Calu3 (cell line): ENCODE measurements around the gene HSPB8. TPM values are rescaled to one million over a fixed set of nuclear protein-coding genes. Genes with fewer than 3 reads are reported as not detected.

Experiments used
- BruUV-seq: library from RNA; stranded (reverse); fragments of 400-500 nt; replicated peaks from 2 replicates; lab custom pipeline; 2021; lab: Mats Ljungman, UMichigan
- CTCF ChIA-PET: fragments of 300-600 bp; sonication (Branson Sonifier 250); formaldehyde crosslinking; loops from one replicate; lab custom pipeline; 2022; ENCODE audit warnings: antibody characterized with exemption; lab: Charles Lee
- DNase-seq: peaks from one replicate; pipeline ENCODE4 v3.0.0; 2022
- H3K27ac Mint-ChIP-seq: one replicate; pipeline ENCODE4 v1.8.0; 2022; ENCODE audit warnings: mixed read lengths; ENCODE audit not compliant: unreplicated experiment
- H3K27me3 Mint-ChIP-seq: one replicate; pipeline ENCODE4 v1.8.0; 2022; ENCODE audit warnings: mixed read lengths; ENCODE audit not compliant: unreplicated experiment
- H3K36me3 Mint-ChIP-seq: one replicate; pipeline ENCODE4 v1.8.0; 2022; ENCODE audit warnings: mild to moderate bottlenecking, moderate library complexity, mixed read lengths; ENCODE audit not compliant: insufficient read depth, unreplicated experiment
- H3K4me1 Mint-ChIP-seq: one replicate; pipeline ENCODE4 v1.8.0; 2022; ENCODE audit warnings: mild to moderate bottlenecking, low read depth, mixed read lengths; ENCODE audit not compliant: unreplicated experiment
- H3K4me3 Mint-ChIP-seq: one replicate; pipeline ENCODE4 v1.8.0; 2022; ENCODE audit warnings: mild to moderate bottlenecking, low read depth, moderate library complexity, mixed read lengths; ENCODE audit not compliant: unreplicated experiment
- H3K9me3 Mint-ChIP-seq: one replicate; pipeline ENCODE4 v1.8.0; 2022; ENCODE audit warnings: low read depth, mixed read lengths; ENCODE audit not compliant: unreplicated experiment
- intact Hi-C: fragments of 100-400 bp; cut with micrococcal nuclease; formaldehyde crosslinking; loops from one replicate; pipeline ENCODE4 v1.10.0; 2022; ENCODE audit not compliant: unreplicated experiment
- total RNA-seq: library from RNA; stranded (reverse); gene quantifications from 2 replicates; pipeline ENCODE4 v1.2.3, GENCODE V29; 2022
- TF ChIP-seq, protein P1 (sequence below): fragments of 200-600 bp; IDR thresholded peaks from one replicate; pipeline ENCODE4 v1.8.0; 2022; ENCODE audit warnings: antibody characterized with exemption; ENCODE audit not compliant: unreplicated experiment

Gene HSPB8
- total RNA-seq, 1 experiment from 2014 or later = 2.0 TPM

DNA sequence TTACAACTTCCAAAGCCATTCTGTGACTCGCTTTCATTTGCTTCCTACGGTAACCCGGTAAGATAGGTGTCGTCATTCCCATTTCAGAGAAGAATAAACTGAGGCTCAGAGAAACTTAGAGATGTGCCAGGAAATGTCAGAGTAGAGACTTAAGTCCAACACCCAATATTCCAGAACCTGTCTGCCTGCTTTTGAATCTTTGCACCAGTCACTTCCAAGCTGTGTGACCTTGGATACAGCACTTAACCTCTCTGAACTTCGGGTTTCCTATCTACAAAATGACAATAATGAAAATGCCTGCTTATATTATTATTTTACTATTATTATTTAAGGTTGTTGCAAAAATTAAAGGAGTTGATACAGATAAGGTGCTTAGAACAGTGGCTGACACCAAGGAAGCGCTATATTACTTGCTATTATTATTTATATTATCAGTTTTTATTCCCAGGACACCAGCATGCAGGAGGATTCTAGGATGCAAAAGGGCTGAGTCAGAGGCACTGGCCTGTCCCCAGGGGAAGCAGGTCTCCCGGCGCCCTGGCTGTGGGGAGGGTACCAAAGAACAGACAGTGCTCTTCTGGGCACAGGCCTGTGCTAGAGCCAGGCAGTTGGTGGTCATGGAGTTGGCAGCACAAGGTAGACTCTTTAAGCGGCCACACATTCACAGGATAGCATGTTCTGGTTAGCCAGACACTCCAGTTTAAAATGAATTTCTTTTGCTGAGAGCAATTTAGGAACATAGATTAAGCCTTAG is 5.4 kb downstream of the HSPB8 start:
- Mint-ChIP-seq H3K27me3 (no peaks in the 10 kb centered on the region), H3K4me1 (peaks cover 30% of the 10 kb centered on the region), H3K9me3 (no peaks in the 10 kb centered on the region), H3K4me3 (no peak overlapping the region), H3K36me3 (peaks cover 4% of the 10 kb centered on the region), H3K27ac (no peak overlapping the region)
- TF ChIP-seq, protein P1, sequence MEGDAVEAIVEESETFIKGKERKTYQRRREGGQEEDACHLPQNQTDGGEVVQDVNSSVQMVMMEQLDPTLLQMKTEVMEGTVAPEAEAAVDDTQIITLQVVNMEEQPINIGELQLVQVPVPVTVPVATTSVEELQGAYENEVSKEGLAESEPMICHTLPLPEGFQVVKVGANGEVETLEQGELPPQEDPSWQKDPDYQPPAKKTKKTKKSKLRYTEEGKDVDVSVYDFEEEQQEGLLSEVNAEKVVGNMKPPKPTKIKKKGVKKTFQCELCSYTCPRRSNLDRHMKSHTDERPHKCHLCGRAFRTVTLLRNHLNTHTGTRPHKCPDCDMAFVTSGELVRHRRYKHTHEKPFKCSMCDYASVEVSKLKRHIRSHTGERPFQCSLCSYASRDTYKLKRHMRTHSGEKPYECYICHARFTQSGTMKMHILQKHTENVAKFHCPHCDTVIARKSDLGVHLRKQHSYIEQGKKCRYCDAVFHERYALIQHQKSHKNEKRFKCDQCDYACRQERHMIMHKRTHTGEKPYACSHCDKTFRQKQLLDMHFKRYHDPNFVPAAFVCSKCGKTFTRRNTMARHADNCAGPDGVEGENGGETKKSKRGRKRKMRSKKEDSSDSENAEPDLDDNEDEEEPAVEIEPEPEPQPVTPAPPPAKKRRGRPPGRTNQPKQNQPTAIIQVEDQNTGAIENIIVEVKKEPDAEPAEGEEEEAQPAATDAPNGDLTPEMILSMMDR = no peak
- intact Hi-C loops = loop anchor here (5.0 kb wide), 1 partner anchor 43 kb away; no protein-coding TSS in a partner anchor
- CTCF ChIA-PET = interaction anchor here (0.5 kb wide), 1 partner anchor 65 kb away, joined by 3 read pairs; no protein-coding TSS in a partner anchor
- no TSS peak for BruUV-seq
- DNase-seq = no peak

DNA sequence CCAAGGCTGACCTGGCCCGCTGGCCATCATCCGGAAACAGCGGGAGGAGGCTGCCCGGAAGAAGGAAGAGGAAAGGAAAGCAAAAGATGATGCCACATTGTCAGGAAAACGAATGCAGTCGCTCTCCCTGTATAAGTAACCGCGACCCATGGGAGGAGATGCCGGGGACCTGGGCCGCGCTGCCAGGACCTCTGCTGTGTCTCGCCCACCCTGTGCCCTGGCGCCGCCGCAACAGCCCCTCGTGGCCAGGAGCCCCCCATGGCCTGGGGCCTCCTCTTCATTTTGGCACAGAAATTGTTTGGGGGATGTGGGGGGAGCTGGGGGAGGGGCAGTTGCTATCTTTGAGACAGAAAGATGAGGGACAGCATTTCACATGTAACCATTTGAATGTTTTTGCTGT is 16.5 kb downstream of the HSPB8 start:
- DNase-seq = no peak
- Mint-ChIP-seq H3K27me3 (no peaks in the 10 kb centered on the region), H3K4me1 (no peaks in the 10 kb centered on the region), H3K36me3 (no peaks in the 10 kb centered on the region), H3K4me3 (no peak overlapping the region), H3K27ac (no peak overlapping the region), H3K9me3 (no peaks in the 10 kb centered on the region)
- no TSS peak for BruUV-seq
- intact Hi-C loops = no loop called here
- CTCF ChIA-PET = no interaction called here
- TF ChIP-seq, protein P1 = no peak

DNA sequence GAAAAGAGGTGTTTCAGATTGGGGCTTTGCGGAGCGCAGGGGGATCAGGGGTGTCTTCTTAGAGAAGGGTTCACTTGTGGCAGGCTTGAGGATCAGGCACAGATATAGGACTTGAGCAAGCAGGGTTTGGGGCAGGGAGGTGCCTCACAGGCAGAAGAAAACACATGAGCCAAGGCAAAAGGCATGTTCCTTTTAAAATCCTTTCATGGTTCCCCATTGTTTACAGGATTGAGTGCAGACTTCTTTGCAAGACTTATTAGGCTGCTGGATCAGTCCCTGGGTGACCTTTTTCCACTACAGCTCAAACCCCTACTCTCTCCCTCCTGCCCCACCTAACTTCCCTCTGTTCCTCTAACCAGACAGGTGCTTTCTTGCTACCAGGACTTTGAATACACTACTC is 19.7 kb downstream of the HSPB8 start:
- Mint-ChIP-seq H3K4me3 (no peak overlapping the region), H3K36me3 (no peaks in the 10 kb centered on the region), H3K27ac (no peak overlapping the region), H3K27me3 (peaks cover 3% of the 10 kb centered on the region), H3K9me3 (no peaks in the 10 kb centered on the region), H3K4me1 (no peaks in the 10 kb centered on the region)
- DNase-seq = no peak
- intact Hi-C loops = no loop called here
- CTCF ChIA-PET = interaction anchor here (0.6 kb wide), 1 partner anchor 417 kb away, joined by 3 read pairs; no protein-coding TSS in a partner anchor
- no TSS peak for BruUV-seq
- TF ChIP-seq, protein P1 = no peak

DNA sequence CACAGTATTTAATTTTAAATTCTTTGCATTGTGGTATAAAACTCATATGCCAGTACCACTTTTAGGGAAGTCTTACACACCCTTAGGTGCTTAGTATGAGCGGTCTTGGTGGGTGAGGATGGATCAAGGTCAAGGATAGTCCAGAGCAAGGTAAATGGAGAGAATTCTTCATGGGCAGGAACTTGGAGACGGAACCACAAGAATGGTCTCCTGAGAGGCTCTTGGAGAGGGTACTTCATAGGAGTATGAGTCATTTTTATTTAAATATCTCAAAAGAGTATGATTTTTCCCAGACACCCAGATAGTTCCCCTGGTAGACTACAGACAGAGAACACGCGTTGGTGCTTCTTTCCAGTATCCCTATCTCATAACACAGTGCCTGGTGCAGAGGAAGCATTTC is 21.9 kb downstream of the HSPB8 start:
- Mint-ChIP-seq H3K27me3 (peaks cover 18% of the 10 kb centered on the region), H3K4me1 (no peaks in the 10 kb centered on the region), H3K27ac (no peak overlapping the region), H3K4me3 (no peak overlapping the region), H3K36me3 (no peaks in the 10 kb centered on the region), H3K9me3 (no peaks in the 10 kb centered on the region)
- CTCF ChIA-PET = no interaction called here
- TF ChIP-seq, protein P1 = no peak
- intact Hi-C loops = no loop called here
- no peak for DNase-seq
- BruUV-seq = no TSS peak
